ES-I3 (cell line): ENCODE data around the gene RNF8.
"Not testable (repeated sequence)": the region's sequence is repeated elsewhere in the genome, so short reads cannot be mapped to it uniquely, and the experiment has no call there.

ENCODE experiments used
- H3K36me3 ChIP-seq: 2 replicates; pipeline ENCODE4 v1.6.1; 2013; ENCODE audit warnings: mild to moderate bottlenecking, low read length, control low read depth, moderate library complexity; ENCODE audit not compliant: insufficient read depth
- H3K4me1 ChIP-seq: 2 replicates; pipeline ENCODE4 v1.6.1; 2013; ENCODE audit warnings: mild to moderate bottlenecking, control low read depth, low read length; ENCODE audit not compliant: insufficient read depth
- H3K9ac ChIP-seq: 2 replicates; pipeline ENCODE4 v1.6.1; 2013; ENCODE audit warnings: low read depth, mild to moderate bottlenecking, low read length, moderate library complexity
- H3K9me3 ChIP-seq: 2 replicates; pipeline ENCODE4 v1.6.1; 2013; ENCODE audit warnings: mild to moderate bottlenecking, low read length, moderate library complexity; ENCODE audit not compliant: control insufficient read depth, insufficient read depth

Gene RNF8

DNA sequence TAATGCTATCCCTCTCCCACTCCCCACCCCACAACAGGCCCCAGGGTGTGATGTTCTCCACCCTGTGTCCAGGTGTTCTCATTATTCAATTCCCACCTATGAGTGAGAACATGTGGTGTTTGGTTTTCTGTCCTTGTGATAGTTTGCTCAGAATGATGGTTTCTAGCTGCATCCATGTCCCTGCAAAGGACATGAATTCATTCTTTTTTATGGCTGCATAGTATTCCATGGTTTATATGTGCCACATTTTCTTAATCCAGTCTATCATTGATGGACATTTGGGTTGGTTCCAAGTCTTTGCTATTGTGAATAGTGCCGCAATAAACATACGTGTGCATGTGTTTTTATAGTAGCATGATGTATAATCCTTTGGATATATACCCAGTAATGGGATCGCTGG lies 15.5 kb upstream of the RNF8 start:
- not testable (repeated sequence) for H3K9ac ChIP-seq, H3K36me3 ChIP-seq, H3K9me3 ChIP-seq

DNA sequence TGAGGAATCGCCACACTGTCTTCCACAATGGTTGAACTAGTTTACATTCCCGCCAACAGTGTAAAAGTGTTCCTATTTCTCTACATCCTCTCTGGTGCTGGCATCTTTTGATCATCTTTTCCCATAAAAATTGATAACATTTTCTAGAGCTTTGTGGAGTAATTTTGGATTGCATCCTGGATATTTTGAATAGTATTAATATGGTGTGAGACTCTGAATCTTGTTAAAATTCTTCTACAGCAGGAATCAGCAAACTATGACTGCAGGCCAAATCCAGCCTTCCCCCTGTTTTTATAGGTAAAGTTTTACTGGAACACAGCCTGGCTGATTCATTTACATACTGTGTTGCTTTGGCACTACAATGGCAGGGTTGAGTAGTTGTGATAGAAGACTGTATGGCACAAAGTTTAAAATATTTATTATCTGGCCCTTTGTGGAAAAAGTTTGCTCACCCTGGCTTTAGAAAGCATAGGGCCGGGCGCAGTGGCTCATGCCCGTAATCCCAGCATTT lies 15.0 kb upstream of the RNF8 start:
- Histone ChIP-seq H3K36me3 (no peaks in the 10 kb centered on the region; the same call in 1 of the 2 replicates), H3K9me3 (no peaks in the 10 kb centered on the region), H3K4me1 (no peaks in the 10 kb centered on the region), H3K9ac (no peak overlapping the region)

More for the DNA sequence above, 15.5 kb upstream of the RNF8 start:
- H3K4me1 ChIP-seq, result not testable (repeated sequence)

DNA sequence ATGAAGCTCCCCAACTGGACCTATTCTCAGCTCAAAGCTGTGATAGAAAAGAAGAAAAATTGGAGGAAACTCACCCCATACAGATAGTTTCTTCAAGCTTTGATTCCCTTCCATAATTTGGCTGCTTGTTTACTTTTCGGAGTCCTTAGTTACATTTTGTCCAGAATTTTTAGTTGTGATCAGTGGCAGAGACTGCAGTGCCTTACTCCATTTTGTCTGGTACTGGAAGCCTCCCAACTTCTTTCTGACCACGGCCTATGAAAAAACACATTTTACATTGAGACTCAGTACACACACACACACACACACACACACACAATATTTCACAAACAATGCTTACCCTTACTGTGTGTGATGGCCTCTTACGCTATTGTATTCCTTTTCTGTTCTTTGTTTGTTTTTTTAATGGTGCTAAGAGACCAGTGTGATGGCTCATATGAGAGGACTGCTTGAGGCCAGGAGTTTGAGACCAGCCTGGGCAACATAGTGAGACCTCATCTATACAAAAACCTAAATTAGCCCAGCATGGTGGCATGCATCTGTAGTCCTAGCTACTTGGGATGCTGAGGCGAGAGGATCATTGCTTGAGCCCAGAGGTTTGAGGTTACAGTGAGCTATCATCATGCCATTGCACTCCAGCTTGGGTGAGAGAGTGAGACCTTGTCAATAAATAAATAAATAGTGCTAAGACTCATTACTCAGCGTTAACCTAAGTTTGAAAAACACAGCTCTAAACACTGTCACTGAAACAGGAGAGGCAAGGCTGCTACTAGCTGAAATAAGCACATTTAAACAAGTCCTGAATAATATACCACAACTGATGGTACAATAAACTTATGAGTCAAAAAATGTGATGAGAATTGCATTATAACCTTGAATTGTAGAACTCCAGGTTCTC lies 13.8 kb upstream of the RNF8 start:
- H3K36me3 ChIP-seq, result no peaks in the 10 kb centered on the region
- no peaks in the 10 kb centered on the region for H3K9me3 ChIP-seq
- no peaks in the 10 kb centered on the region for H3K4me1 ChIP-seq
- no peak overlapping the region for H3K9ac ChIP-seq

DNA sequence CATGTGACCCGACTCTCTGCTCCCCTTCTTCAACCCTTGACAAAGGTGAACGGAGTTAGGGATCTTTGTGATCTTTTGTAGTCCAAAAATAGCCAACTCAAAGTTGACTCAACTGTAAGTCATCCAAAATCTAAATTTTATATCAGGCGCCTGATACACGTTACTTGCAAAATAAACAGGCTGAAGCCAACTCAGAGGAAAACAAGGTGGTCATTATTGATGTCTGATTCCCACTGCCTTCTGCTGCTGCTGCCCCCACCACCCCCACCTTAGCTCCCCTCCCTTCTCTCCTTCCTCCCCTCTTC lies 13.2 kb upstream of the RNF8 start:
- Histone ChIP-seq H3K4me1 (no peaks in the 10 kb centered on the region), H3K9ac (no peak overlapping the region), H3K9me3 (no peaks in the 10 kb centered on the region), H3K36me3 (no peaks in the 10 kb centered on the region)

DNA sequence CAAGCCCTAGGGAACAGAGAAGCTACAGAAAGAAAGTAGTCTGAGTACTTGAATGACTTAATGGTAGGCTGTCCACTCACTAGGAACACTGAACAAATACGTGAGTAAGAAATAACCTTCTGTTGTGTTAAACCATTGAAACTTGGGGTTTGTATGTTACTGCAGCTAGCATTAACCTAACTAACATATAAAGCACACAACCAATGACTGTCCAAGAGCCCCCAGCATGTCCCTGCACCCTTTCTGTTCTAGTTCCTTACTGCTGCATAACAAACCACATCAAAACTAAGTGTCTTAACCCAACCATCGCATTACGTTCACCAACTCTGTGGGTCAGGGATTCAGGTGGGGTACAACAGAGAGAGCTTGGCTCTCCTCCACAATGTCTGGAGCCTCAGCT lies 10.5 kb upstream of the RNF8 start:
- no peaks in the 10 kb centered on the region for H3K9me3 ChIP-seq
- H3K4me1 ChIP-seq, result no peaks in the 10 kb centered on the region
- H3K9ac ChIP-seq, result no peak overlapping the region
- H3K36me3 ChIP-seq, result no peaks in the 10 kb centered on the region

DNA sequence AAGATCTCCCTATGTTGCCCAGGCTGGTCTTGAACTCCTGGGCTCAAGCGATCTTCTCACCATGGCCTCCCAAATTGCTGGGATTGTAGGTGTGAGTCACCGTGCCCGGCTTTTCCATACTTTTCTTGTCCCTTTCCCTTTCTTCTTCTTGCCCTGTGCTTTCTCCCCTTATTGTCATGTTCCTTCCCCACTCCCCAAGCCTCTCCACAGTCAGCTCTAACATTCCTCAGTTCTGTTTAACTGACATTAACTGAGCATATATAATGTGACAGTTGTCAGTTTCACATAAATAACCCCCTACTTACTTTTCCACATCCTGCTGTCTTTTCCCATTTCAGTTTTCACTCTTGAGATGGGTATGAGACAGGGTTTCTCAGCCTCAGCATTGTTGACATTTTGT lies 9.5 kb upstream of the RNF8 start:
- H3K9me3 ChIP-seq, result no peaks in the 10 kb centered on the region
- no peaks in the 10 kb centered on the region for H3K4me1 ChIP-seq
- no peak overlapping the region for H3K9ac ChIP-seq
- H3K36me3 ChIP-seq, result no peaks in the 10 kb centered on the region

DNA sequence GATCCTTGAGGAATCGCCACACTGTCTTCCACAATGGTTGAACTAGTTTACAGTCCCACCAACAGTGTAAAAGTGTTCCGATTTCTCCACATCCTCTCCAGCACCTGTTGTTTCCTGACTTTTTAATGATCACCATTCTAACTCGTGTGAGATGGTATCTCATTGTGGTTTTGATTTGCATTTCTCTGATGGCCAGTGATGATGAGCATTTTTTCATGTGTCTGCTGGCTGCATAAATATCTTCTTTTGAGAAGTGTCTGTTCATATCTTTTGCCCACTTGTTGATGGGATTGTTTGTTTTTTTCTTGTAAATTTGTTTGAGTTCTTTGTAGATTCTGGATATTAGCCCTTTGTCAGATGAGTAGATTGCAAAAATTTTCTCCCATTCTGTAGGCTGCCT lies 8.0 kb upstream of the RNF8 start:
- not testable (repeated sequence) for H3K36me3 ChIP-seq, H3K9me3 ChIP-seq, H3K9ac ChIP-seq, H3K4me1 ChIP-seq

DNA sequence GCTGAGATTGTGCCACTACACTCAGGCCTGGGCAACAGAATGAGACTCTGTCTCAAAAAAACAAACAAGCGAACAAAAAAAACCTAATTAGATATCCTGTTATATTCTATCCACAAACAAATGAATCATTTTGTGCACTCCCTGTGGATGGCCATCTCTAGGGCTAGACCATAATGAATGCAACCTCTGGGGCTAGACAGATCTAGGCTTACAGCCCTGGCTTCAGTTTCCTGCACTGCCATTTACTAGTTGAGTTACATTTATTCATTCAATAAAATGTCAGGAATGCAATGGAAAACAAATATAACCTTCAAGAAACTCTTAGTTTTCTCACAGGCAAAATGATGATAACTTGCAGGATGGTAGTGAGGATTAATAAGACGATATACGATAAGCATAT lies 6.6 kb upstream of the RNF8 start:
- Histone ChIP-seq H3K9ac (no peak overlapping the region), H3K4me1 (no peaks in the 10 kb centered on the region), H3K36me3 (no peaks in the 10 kb centered on the region)

DNA sequence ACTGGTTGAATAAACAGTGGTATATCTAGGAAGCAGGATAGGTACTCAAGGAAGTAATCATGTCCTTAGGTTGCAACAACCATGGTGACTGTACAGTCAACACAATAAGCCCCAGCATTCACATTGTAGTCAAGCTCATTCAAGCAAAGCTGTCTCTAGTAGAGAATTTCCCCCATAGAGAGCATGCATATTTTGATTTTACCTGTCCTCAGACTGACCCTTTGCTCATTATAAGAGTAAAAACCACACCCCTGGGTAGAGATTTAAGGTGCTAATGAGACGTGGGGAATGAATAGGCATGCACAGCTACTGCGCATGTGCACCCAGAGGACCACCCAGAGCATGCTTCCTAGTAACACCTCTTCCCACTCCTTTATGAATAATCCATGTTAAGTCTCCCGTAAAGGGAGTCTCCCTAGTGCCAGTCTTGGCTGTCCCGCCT lies 6.1 kb upstream of the RNF8 start:
- no peaks in the 10 kb centered on the region for H3K36me3 ChIP-seq

More for the DNA sequence above, 6.6 kb upstream of the RNF8 start:
- H3K9me3 ChIP-seq, result no peaks in the 10 kb centered on the region

DNA sequence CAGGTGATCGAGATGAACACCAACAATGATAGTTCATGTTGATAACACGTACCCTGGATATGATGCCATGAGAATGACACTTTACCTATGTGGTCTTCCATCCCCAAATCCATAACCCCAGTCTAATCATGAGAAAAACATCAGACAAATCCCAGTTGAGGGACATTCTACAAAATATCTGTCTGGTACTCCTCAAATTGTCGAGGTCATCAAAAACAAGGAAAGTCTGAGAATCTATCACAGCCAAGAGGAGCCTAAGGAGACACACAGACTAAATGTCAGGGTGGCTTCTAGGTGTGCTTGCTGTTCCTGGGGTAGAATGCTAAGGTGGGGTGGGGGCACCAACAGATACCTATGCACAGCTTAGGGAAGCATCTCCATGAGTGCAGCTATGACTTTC lies 2.8 kb upstream of the RNF8 start:
- H3K36me3 ChIP-seq, result no peaks in the 10 kb centered on the region
- H3K4me1 ChIP-seq, result peaks cover 5% of the 10 kb centered on the region; the same call in 1 of the 2 replicates
- H3K9ac ChIP-seq, result no peak overlapping the region
- H3K9me3 ChIP-seq, result no peaks in the 10 kb centered on the region

More for the DNA sequence above, 6.1 kb upstream of the RNF8 start:
- Histone ChIP-seq H3K9me3 (no peaks in the 10 kb centered on the region), H3K9ac (no peak overlapping the region), H3K4me1 (no peaks in the 10 kb centered on the region)

DNA sequence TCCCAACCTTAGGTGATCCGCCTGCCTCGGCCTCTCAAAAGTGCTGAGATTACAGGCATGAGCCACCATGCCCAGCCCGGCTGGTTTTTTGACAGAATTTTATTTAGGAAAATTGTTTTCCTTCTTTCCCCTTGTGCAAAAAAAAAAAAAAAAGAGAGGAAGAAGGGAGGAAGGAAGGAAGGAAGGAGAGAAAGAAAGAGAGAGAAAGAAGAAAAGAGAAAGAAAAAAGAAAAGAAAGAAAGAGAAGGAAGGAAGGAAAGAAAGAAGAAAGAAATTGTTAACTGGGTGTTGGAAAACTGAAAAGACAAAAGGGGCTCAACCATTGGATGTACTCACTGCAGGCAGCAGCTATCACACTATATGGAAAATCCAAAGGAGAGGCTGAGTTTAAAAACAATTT lies 1.4 kb upstream of the RNF8 start:
- no peaks in the 10 kb centered on the region for H3K9me3 ChIP-seq
- H3K9ac ChIP-seq, result no peak overlapping the region
- H3K36me3 ChIP-seq, result no peaks in the 10 kb centered on the region
- H3K4me1 ChIP-seq, result peaks cover 9% of the 10 kb centered on the region; the same call in 1 of the 2 replicates

DNA sequence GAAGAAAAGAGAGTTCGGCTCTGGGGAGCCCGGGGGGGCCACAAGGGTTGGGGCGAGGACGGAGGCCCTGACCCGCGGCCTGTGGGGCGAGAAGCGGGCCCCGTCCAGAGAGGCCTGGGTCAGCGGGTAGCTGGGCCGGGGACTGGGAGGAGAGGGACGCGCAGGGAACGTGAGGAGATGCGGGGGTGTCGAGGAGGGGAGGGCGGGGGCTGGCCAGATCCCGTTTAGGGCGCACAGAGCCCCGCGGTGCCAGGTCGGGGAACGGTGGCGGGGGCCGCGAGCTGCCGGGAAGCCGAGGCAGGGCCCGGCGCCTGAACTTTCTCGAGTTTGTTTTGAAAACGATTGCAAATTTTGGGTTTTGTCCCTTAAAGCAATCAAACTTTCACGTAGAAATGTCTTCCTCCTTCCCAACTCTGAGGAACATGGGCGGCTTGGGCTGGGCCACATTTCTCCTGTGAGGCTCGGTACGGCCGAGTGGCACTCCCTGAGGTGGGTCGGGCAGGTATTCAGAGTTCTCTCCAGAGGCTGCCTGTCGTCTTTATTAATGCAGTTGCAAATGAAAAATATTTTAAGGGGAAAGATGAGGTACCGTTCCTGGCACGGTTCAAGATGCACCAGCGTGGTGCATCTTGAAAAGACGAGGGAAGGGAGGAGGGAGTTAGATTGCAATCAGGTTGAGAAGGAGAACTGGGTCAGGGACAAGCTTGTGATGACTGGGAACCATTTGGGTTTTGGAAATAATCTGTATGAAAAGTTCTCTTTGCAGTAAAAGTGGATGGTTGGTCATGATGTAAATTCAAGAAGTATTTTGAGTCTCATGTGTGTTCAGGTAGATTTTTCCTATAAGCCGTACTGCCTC lies 972 bp downstream of the RNF8 start:
- no peaks in the 10 kb centered on the region for H3K36me3 ChIP-seq
- peak overlapping the region; percentile 99 for H3K9ac ChIP-seq
- H3K9me3 ChIP-seq, result no peaks in the 10 kb centered on the region
- H3K4me1 ChIP-seq, result peaks cover 11% of the 10 kb centered on the region; the same call in 1 of the 2 replicates

DNA sequence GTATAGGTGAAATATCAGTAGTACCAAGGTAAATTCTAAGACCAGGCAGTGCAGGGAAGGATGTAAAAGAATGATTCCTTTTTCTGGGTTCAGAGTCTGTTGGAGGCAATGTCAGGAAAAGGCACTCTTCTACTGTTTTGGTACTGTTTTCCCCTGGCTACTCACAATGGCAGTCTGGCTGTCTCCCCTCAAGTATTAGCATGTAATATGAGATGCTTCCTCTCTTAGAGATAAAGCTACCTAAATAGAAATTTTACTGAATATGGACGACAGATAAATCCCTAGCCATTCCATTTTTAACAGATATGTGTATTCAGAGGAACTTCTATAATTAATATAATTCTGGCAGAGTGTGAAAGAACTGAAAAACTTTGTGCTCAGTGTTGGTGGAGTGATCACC lies 3.5 kb downstream of the RNF8 start:
- Histone ChIP-seq H3K36me3 (peaks cover 6% of the 10 kb centered on the region; the same call in 1 of the 2 replicates), H3K9me3 (no peaks in the 10 kb centered on the region), H3K4me1 (peaks cover 11% of the 10 kb centered on the region; the same call in 1 of the 2 replicates), H3K9ac (no peak overlapping the region)

DNA sequence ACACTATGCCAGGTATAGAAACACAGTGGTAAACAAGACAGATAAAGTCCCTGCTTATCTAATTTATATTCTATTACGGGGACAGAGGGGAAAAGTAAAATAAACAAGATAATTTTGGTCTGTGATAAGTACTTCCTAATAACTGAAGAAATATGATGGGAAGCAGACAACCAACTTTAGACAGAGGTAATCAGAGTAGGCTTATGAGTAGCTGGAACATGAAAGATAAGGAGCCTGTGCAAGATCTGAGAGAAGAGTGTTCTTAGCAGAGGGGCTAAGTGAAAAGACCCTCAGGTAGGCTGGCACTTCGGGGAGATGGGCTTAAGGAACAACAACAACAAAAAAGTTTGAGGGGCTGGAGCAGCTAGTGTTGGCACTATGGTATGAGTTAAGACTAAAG lies 4.1 kb downstream of the RNF8 start:
- peaks cover 11% of the 10 kb centered on the region; the same call in 1 of the 2 replicates for H3K4me1 ChIP-seq
- no peaks in the 10 kb centered on the region for H3K9me3 ChIP-seq
- peaks cover 6% of the 10 kb centered on the region; the same call in 1 of the 2 replicates for H3K36me3 ChIP-seq
- no peak overlapping the region for H3K9ac ChIP-seq
